ENCODE measurements around the gene MPZL3.

DNA sequence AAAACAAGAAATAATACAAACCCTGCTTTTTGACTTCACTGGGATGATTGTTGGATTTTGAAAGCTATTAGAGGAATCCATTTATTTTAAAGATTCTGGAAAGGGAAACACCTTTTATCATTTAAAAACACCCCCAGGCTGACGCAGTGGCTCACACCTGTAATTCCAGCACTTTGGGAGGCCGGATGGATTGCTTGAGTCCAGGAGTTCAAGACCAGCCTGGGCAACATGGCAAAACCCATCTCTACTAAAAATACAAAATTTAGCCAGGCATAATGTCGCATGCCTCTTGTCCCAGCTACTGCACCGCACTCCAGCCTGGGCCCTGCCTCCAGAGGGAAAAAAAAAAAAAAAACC is 75.4 kb downstream of the MPZL3 start:
- TF ChIP-seq, protein P1, sequence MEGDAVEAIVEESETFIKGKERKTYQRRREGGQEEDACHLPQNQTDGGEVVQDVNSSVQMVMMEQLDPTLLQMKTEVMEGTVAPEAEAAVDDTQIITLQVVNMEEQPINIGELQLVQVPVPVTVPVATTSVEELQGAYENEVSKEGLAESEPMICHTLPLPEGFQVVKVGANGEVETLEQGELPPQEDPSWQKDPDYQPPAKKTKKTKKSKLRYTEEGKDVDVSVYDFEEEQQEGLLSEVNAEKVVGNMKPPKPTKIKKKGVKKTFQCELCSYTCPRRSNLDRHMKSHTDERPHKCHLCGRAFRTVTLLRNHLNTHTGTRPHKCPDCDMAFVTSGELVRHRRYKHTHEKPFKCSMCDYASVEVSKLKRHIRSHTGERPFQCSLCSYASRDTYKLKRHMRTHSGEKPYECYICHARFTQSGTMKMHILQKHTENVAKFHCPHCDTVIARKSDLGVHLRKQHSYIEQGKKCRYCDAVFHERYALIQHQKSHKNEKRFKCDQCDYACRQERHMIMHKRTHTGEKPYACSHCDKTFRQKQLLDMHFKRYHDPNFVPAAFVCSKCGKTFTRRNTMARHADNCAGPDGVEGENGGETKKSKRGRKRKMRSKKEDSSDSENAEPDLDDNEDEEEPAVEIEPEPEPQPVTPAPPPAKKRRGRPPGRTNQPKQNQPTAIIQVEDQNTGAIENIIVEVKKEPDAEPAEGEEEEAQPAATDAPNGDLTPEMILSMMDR (IDR thresholded peaks at IDR 0.05) = no peak
- no peak for TF ChIP-seq RFX5 (IDR thresholded peaks at IDR 0.05)
- TF ChIP-seq POLR2AphosphoS2 (conservative IDR thresholded peaks at IDR 0.05; ENCODE audit: low read length) = no peak
- TF ChIP-seq ZFP36 (IDR thresholded peaks at IDR 0.05; ENCODE audit: borderline replicate concordance, partially characterized antibody) = no peak
- TF ChIP-seq MAFK (IDR thresholded peaks at IDR 0.05; ENCODE audit: partially characterized antibody) = no peak
- TF ChIP-seq, protein P2, sequence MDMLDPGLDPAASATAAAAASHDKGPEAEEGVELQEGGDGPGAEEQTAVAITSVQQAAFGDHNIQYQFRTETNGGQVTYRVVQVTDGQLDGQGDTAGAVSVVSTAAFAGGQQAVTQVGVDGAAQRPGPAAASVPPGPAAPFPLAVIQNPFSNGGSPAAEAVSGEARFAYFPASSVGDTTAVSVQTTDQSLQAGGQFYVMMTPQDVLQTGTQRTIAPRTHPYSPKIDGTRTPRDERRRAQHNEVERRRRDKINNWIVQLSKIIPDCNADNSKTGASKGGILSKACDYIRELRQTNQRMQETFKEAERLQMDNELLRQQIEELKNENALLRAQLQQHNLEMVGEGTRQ (IDR thresholded peaks at IDR 0.05) = no peak
- no peak for TF ChIP-seq JUNB (IDR thresholded peaks at IDR 0.05)
- TF ChIP-seq POLR2A (IDR thresholded peaks at IDR 0.05; ENCODE audit: low read length) = no peak
- no peak for TF ChIP-seq HES2 (IDR thresholded peaks at IDR 0.05)
- TF ChIP-seq, protein P3, sequence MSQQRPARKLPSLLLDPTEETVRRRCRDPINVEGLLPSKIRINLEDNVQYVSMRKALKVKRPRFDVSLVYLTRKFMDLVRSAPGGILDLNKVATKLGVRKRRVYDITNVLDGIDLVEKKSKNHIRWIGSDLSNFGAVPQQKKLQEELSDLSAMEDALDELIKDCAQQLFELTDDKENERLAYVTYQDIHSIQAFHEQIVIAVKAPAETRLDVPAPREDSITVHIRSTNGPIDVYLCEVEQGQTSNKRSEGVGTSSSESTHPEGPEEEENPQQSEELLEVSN (IDR thresholded peaks at IDR 0.05; ENCODE audit: borderline replicate concordance, low read depth) = no peak
- no peak for TF ChIP-seq MYC (IDR thresholded peaks at IDR 0.05; ENCODE audit: borderline replicate concordance, low read length)
- TF ChIP-seq, protein P4, sequence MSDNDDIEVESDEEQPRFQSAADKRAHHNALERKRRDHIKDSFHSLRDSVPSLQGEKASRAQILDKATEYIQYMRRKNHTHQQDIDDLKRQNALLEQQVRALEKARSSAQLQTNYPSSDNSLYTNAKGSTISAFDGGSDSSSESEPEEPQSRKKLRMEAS (IDR thresholded peaks at IDR 0.05) = no peak
- TF ChIP-seq, protein P5, sequence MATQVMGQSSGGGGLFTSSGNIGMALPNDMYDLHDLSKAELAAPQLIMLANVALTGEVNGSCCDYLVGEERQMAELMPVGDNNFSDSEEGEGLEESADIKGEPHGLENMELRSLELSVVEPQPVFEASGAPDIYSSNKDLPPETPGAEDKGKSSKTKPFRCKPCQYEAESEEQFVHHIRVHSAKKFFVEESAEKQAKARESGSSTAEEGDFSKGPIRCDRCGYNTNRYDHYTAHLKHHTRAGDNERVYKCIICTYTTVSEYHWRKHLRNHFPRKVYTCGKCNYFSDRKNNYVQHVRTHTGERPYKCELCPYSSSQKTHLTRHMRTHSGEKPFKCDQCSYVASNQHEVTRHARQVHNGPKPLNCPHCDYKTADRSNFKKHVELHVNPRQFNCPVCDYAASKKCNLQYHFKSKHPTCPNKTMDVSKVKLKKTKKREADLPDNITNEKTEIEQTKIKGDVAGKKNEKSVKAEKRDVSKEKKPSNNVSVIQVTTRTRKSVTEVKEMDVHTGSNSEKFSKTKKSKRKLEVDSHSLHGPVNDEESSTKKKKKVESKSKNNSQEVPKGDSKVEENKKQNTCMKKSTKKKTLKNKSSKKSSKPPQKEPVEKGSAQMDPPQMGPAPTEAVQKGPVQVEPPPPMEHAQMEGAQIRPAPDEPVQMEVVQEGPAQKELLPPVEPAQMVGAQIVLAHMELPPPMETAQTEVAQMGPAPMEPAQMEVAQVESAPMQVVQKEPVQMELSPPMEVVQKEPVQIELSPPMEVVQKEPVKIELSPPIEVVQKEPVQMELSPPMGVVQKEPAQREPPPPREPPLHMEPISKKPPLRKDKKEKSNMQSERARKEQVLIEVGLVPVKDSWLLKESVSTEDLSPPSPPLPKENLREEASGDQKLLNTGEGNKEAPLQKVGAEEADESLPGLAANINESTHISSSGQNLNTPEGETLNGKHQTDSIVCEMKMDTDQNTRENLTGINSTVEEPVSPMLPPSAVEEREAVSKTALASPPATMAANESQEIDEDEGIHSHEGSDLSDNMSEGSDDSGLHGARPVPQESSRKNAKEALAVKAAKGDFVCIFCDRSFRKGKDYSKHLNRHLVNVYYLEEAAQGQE (IDR thresholded peaks at IDR 0.05) = no peak

Data from A549 (cell line).